Measurements from ENCODE around the gene KCNG2.

The KCNG2 gene

GRCh38 chr18:79775441-79776221 is 22.1 kb upstream of the KCNG2 start:
- Histone ChIP-seq H3K4ac (ENCODE audit: low read length) (peak overlapping the region; percentile 37), H2BK5ac (ENCODE audit: low read length) (no peak overlapping the region), H3K27ac (replicated peaks; ENCODE audit: low read length) (no peak overlapping the region), H4K8ac (ENCODE audit: low read depth, low read length) (no peak overlapping the region), H4K91ac (ENCODE audit: low read depth, low read length, poor library complexity) (no peak overlapping the region), H2AK5ac (ENCODE audit: low read depth, low read length) (peak overlapping the region; percentile 56), H3K9ac (ENCODE audit: low read depth, low read length, poor library complexity) (no peak overlapping the region), H3K27me3 (ENCODE audit: control insufficient read depth in 3 of 3, insufficient read depth in 3 of 3, low read depth in 1 of 3, low read length in 3 of 3) (peaks cover 0 to 15% (median 5%) of the 10 kb centered on the region in 3 experiments), H3K23ac (ENCODE audit: low read depth, low read length, poor library complexity) (peak overlapping the region; percentile 55), H2BK15ac (ENCODE audit: low read length) (no peak overlapping the region), H3K14ac (ENCODE audit: low read length) (peak overlapping the region; percentile 31), H2BK12ac (ENCODE audit: low read length) (no peak overlapping the region), H3K9me3 (replicated peaks in 1 of 2; ENCODE audit: control insufficient read depth in 2 of 2, insufficient read depth in 1 of 2, low read depth in 1 of 2, low read length in 2 of 2) (no peaks in the 10 kb centered on the region), H2BK120ac (ENCODE audit: low read depth, low read length) (no peak overlapping the region), H3K4me2 (ENCODE audit: insufficient read depth, low read length, poor library complexity, severe bottlenecking) (no peak overlapping the region), H3K79me1 (ENCODE audit: low read depth, low read length) (peaks cover 1% of the 10 kb centered on the region), H3K18ac (ENCODE audit: low read length) (peak overlapping the region; percentile 64), H3K4me1 (ENCODE audit: control insufficient read depth in 2 of 2, insufficient read depth in 1 of 2, low read depth in 1 of 2, low read length in 2 of 2) (no peaks in the 10 kb centered on the region), H3K36me3 (replicated peaks in 1 of 2; ENCODE audit: control insufficient read depth in 2 of 2, insufficient read depth in 2 of 2, low read length in 2 of 2) (no peaks in the 10 kb centered on the region), H2AFZ (ENCODE audit: low read length) (no peak overlapping the region), H3K4me3 (ENCODE audit: low read length in 2 of 2) (no peak overlapping the region)
- WGBS, 2 donors (ENCODE audit: extremely low coverage in 2 of 2, insufficient read length in 2 of 2, insufficient replicate concordance in 1 of 2), result no CpG with 5 or more reads among the region's 35 CpGs
- DNase-seq (ENCODE audit: low spot score), result no peak

- no peak overlapping the region for H4K8ac ChIP-seq (ENCODE audit: low read depth, low read length)
- H2BK5ac ChIP-seq (ENCODE audit: low read length), result no peak overlapping the region
- no peak overlapping the region for H2BK120ac ChIP-seq (ENCODE audit: low read depth, low read length)
- H3K27me3 ChIP-seq (ENCODE audit: control insufficient read depth in 3 of 3, insufficient read depth in 3 of 3, low read depth in 1 of 3, low read length in 3 of 3), result peaks cover 0 to 15% (median 5%) of the 10 kb centered on the region in 3 experiments
- peak overlapping the region; percentile 31 for H3K14ac ChIP-seq (ENCODE audit: low read length)
- no peaks in the 10 kb centered on the region for H3K9me3 ChIP-seq (replicated peaks in 1 of 2; ENCODE audit: control insufficient read depth in 2 of 2, insufficient read depth in 1 of 2, low read depth in 1 of 2, low read length in 2 of 2)
- H3K79me1 ChIP-seq (ENCODE audit: low read depth, low read length), result peaks cover 1% of the 10 kb centered on the region
- H3K4me3 ChIP-seq (ENCODE audit: low read length in 2 of 2), result no peak overlapping the region
- no peak for DNase-seq (ENCODE audit: low spot score)
- H3K4me2 ChIP-seq (ENCODE audit: insufficient read depth, low read length, poor library complexity, severe bottlenecking), result no peak overlapping the region
- no peak overlapping the region for H3K9ac ChIP-seq (ENCODE audit: low read depth, low read length, poor library complexity)
- H3K18ac ChIP-seq (ENCODE audit: low read length), result no peak overlapping the region
- H2AFZ ChIP-seq (ENCODE audit: low read length), result no peak overlapping the region
- no peak overlapping the region for H4K91ac ChIP-seq (ENCODE audit: low read depth, low read length, poor library complexity)
- H3K23ac ChIP-seq (ENCODE audit: low read depth, low read length, poor library complexity), result no peak overlapping the region
- no peak overlapping the region for H2BK12ac ChIP-seq (ENCODE audit: low read length)
- no CpG with 5 or more reads among the region's 2 CpGs for WGBS, 2 donors (ENCODE audit: extremely low coverage in 2 of 2, insufficient read length in 2 of 2, insufficient replicate concordance in 1 of 2)
- no peaks in the 10 kb centered on the region for H3K4me1 ChIP-seq (ENCODE audit: control insufficient read depth in 2 of 2, insufficient read depth in 1 of 2, low read depth in 1 of 2, low read length in 2 of 2)
- no peak overlapping the region for H3K4ac ChIP-seq (ENCODE audit: low read length)
- H2BK15ac ChIP-seq (ENCODE audit: low read length), result no peak overlapping the region
- no peaks in the 10 kb centered on the region for H3K36me3 ChIP-seq (replicated peaks in 1 of 2; ENCODE audit: control insufficient read depth in 2 of 2, insufficient read depth in 2 of 2, low read length in 2 of 2)
- no peak overlapping the region for H2AK5ac ChIP-seq (ENCODE audit: low read depth, low read length)
- H3K27ac ChIP-seq (replicated peaks; ENCODE audit: low read length), result no peak overlapping the region
Measured at GRCh38 chr18:79776674-79777073, 21.1 kb upstream of the KCNG2 start.

DNA sequence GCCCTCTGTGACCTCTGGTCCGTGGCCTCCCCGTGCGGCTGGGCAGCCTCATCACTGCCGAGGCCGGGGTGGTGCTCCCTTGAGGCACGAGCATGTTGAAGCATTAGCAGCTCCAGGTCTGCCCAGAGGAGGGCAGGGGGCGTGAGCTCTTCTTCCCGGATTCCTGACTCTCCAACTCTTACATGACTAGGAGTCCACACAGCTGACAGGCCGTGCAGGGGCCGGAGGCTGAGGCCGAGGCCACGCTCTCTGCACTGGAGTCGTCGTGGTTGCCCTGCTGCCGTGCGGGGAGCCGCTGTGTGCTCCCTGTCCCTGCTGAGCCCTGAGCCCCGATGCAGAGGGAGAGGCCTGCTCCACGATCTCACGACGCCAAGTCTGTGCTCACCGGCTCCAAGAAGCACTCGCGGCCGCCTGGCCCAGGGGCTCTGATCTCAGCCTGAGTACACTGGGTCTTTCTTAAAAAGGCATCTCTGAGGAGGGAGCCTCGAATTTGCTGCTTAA is 19.4 kb upstream of the KCNG2 start:
- no peak overlapping the region for H3K14ac ChIP-seq (ENCODE audit: low read length)
- peaks cover 0 to 14% (median 5%) of the 10 kb centered on the region in 3 experiments for H3K27me3 ChIP-seq (ENCODE audit: control insufficient read depth in 3 of 3, insufficient read depth in 3 of 3, low read depth in 1 of 3, low read length in 3 of 3)
- H4K8ac ChIP-seq (ENCODE audit: low read depth, low read length), result no peak overlapping the region
- no peak overlapping the region for H2AFZ ChIP-seq (ENCODE audit: low read length)
- no peak overlapping the region for H3K9ac ChIP-seq (ENCODE audit: low read depth, low read length, poor library complexity)
- no peak overlapping the region for H3K4ac ChIP-seq (ENCODE audit: low read length)
- no peaks in the 10 kb centered on the region for H3K9me3 ChIP-seq (replicated peaks in 1 of 2; ENCODE audit: control insufficient read depth in 2 of 2, insufficient read depth in 1 of 2, low read depth in 1 of 2, low read length in 2 of 2)
- H3K79me1 ChIP-seq (ENCODE audit: low read depth, low read length), result peaks cover 1% of the 10 kb centered on the region
- H2AK5ac ChIP-seq (ENCODE audit: low read depth, low read length), result no peak overlapping the region
- H2BK15ac ChIP-seq (ENCODE audit: low read length), result no peak overlapping the region
- no peak overlapping the region for H3K23ac ChIP-seq (ENCODE audit: low read depth, low read length, poor library complexity)
- H3K27ac ChIP-seq (replicated peaks; ENCODE audit: low read length), result no peak overlapping the region
- no peaks in the 10 kb centered on the region for H3K36me3 ChIP-seq (replicated peaks in 1 of 2; ENCODE audit: control insufficient read depth in 2 of 2, insufficient read depth in 2 of 2, low read length in 2 of 2)
- no peak for DNase-seq (ENCODE audit: low spot score)
- peak overlapping the region; percentile 42 for H3K18ac ChIP-seq (ENCODE audit: low read length)
- no CpG with 5 or more reads among the region's 26 CpGs for WGBS, 2 donors (ENCODE audit: extremely low coverage in 2 of 2, insufficient read length in 2 of 2, insufficient replicate concordance in 1 of 2)
- no peak overlapping the region for H3K4me3 ChIP-seq (ENCODE audit: low read length in 2 of 2)
- H2BK12ac ChIP-seq (ENCODE audit: low read length), result peak overlapping the region; percentile 80
- H2BK5ac ChIP-seq (ENCODE audit: low read length), result peak overlapping the region; percentile 55
- H3K4me2 ChIP-seq (ENCODE audit: insufficient read depth, low read length, poor library complexity, severe bottlenecking), result no peak overlapping the region
- no peak overlapping the region for H2BK120ac ChIP-seq (ENCODE audit: low read depth, low read length)
- H4K91ac ChIP-seq (ENCODE audit: low read depth, low read length, poor library complexity), result no peak overlapping the region
- no peaks in the 10 kb centered on the region for H3K4me1 ChIP-seq (ENCODE audit: control insufficient read depth in 2 of 2, insufficient read depth in 1 of 2, low read depth in 1 of 2, low read length in 2 of 2)

DNA sequence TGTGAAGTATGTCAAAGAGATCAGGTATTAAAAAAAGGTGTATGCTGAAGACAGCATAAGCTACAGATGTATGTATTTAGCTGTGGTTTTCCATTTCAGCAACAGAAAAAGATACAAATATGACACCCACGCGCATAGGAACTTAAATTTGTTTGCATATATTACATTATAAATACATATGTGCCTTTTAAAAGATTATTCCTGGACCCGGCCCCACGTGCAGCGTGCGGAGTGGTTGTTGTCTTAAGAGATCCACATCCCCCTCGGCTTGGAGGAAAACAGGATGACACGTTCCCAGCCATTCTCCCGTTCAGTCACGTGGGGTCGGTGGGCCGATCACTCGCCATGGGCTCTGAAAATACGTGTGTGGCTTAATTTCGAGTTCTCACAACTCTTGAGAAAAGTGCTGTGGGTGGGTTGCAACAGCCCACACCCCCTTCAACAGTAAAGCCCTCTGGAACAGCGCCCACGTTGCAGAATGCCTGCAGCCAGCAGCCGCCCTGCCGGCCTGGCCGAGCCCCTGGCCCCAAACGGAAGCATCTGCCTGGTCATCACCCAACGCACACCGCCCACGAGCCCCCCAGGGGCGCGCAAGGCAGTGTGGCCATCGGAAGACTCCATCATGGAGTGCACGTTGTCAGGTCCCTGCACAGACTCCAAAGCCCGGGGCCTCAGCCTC is 18.6 kb upstream of the KCNG2 start:
- no peak overlapping the region for H3K18ac ChIP-seq (ENCODE audit: low read length)
- no peak overlapping the region for H3K14ac ChIP-seq (ENCODE audit: low read length)
- peaks cover 1% of the 10 kb centered on the region for H3K79me1 ChIP-seq (ENCODE audit: low read depth, low read length)
- no peak overlapping the region for H2BK15ac ChIP-seq (ENCODE audit: low read length)
- H3K4me2 ChIP-seq (ENCODE audit: insufficient read depth, low read length, poor library complexity, severe bottlenecking), result no peak overlapping the region
- no peak overlapping the region for H3K4me3 ChIP-seq (ENCODE audit: low read length in 2 of 2)
- no peaks in the 10 kb centered on the region for H3K9me3 ChIP-seq (replicated peaks in 1 of 2; ENCODE audit: control insufficient read depth in 2 of 2, insufficient read depth in 1 of 2, low read depth in 1 of 2, low read length in 2 of 2)
- no peak overlapping the region for H3K4ac ChIP-seq (ENCODE audit: low read length)
- H3K36me3 ChIP-seq (replicated peaks in 1 of 2; ENCODE audit: control insufficient read depth in 2 of 2, insufficient read depth in 2 of 2, low read length in 2 of 2), result no peaks in the 10 kb centered on the region
- no peak overlapping the region for H2BK12ac ChIP-seq (ENCODE audit: low read length)
- no peak overlapping the region for H2AFZ ChIP-seq (ENCODE audit: low read length)
- no peaks in the 10 kb centered on the region for H3K4me1 ChIP-seq (ENCODE audit: control insufficient read depth in 2 of 2, insufficient read depth in 1 of 2, low read depth in 1 of 2, low read length in 2 of 2)
- H2BK120ac ChIP-seq (ENCODE audit: low read depth, low read length), result no peak overlapping the region
- no peak overlapping the region for H3K9ac ChIP-seq (ENCODE audit: low read depth, low read length, poor library complexity)
- H4K91ac ChIP-seq (ENCODE audit: low read depth, low read length, poor library complexity), result peak overlapping the region; percentile 53
- H3K27me3 ChIP-seq (ENCODE audit: control insufficient read depth in 3 of 3, insufficient read depth in 3 of 3, low read depth in 1 of 3, low read length in 3 of 3), result peaks cover 0 to 14% (median 5%) of the 10 kb centered on the region in 3 experiments
- peak overlapping the region; percentile 57 for H2AK5ac ChIP-seq (ENCODE audit: low read depth, low read length)
- H4K8ac ChIP-seq (ENCODE audit: low read depth, low read length), result no peak overlapping the region
- no peak overlapping the region for H3K23ac ChIP-seq (ENCODE audit: low read depth, low read length, poor library complexity)
- H3K27ac ChIP-seq (replicated peaks; ENCODE audit: low read length), result no peak overlapping the region
- DNase-seq (ENCODE audit: low spot score), result no peak
- no CpG with 5 or more reads among the region's 29 CpGs for WGBS, 2 donors (ENCODE audit: extremely low coverage in 2 of 2, insufficient read length in 2 of 2, insufficient replicate concordance in 1 of 2)
- H2BK5ac ChIP-seq (ENCODE audit: low read length), result no peak overlapping the region

Measured in neuronal stem cell (in vitro differentiated cells).